GM23338 (cell line): ENCODE results near the gene USP48. TPM values are rescaled to one million over a fixed set of nuclear protein-coding genes. Genes with fewer than 3 reads are reported as not detected.

Source experiments
- ATAC-seq: fragments of 200-7000 bp; cut with Tn5 transposase; 3 replicates; pipeline ENCODE4 v1.9.1; 2020
- DNase-seq: peaks from one replicate; pipeline ENCODE4 v3.0.0-alpha.2; 2015; ENCODE audit warnings: low spot score
- H2AFZ ChIP-seq: fragments of 200-600 bp; sonication (generic); 2 replicates; pipeline ENCODE4 v1.8.0; 2016; ENCODE audit warnings: antibody characterized with exemption, mild to moderate bottlenecking, moderate library complexity
- H3F3A ChIP-seq: fragments of 200-600 bp; sonication (generic); replicated peaks from 2 replicates; pipeline ENCODE4 v1.8.0; 2017; ENCODE audit warnings: antibody characterized with exemption, mixed run types, low read depth
- H3K27ac ChIP-seq: fragments of 200-600 bp; sonication (generic); 2 replicates; pipeline ENCODE4 v1.6.1; 2016; ENCODE audit warnings: low read depth
- H3K27me3 ChIP-seq: fragments of 200-600 bp; sonication (generic); 2 replicates; pipeline ENCODE4 v1.8.0; 2016; ENCODE audit warnings: mild to moderate bottlenecking, mixed run types, moderate library complexity; ENCODE audit not compliant: insufficient read depth
- H3K36me3 ChIP-seq: fragments of 200-600 bp; sonication (generic); 2 replicates; pipeline ENCODE4 v1.8.0; 2016; ENCODE audit warnings: mild to moderate bottlenecking; ENCODE audit not compliant: insufficient read depth
- H3K4me1 ChIP-seq: fragments of 200-600 bp; sonication (generic); 2 replicates; pipeline ENCODE4 v1.8.0; 2016; ENCODE audit warnings: mild to moderate bottlenecking, moderate library complexity; ENCODE audit not compliant: insufficient read depth
- H3K4me2 ChIP-seq: fragments of 200-600 bp; sonication (generic); 2 replicates; pipeline ENCODE4 v1.7.1; 2017; ENCODE audit warnings: mixed run types
- H3K4me3 ChIP-seq: fragments of 200-600 bp; sonication (generic); 2 replicates; pipeline ENCODE4 v1.6.1; 2016; ENCODE audit warnings: mixed run types
- H3K79me2 ChIP-seq: fragments of 200-600 bp; sonication (generic); replicated peaks from 2 replicates; pipeline ENCODE4 v1.8.0; 2017; ENCODE audit warnings: mild to moderate bottlenecking; ENCODE audit not compliant: insufficient read depth
- H3K9me2 ChIP-seq: fragments of 200-600 bp; sonication (generic); 2 replicates; pipeline ENCODE4 v1.8.0; 2017; ENCODE audit not compliant: insufficient read depth
- H4K20me1 ChIP-seq: fragments of 200-600 bp; sonication (generic); replicated peaks from 2 replicates; pipeline ENCODE4 v1.8.0; 2017; ENCODE audit warnings: mild to moderate bottlenecking; ENCODE audit not compliant: insufficient read depth
- H3K27ac Mint-ChIP-seq: 2 replicates; pipeline ENCODE4 v1.8.0; 2020; ENCODE audit warnings: inconsistent platforms, mild to moderate bottlenecking, moderate library complexity, mixed read lengths
- H3K27me3 Mint-ChIP-seq: 3 replicates; pipeline ENCODE4 v1.8.0; 2022; ENCODE audit warnings: low read depth, mild to moderate bottlenecking, moderate library complexity, mixed read lengths, inconsistent platforms; ENCODE audit not compliant: insufficient read depth, poor library complexity
- H3K36me3 Mint-ChIP-seq: 3 replicates; pipeline ENCODE4 v1.8.0; 2021; ENCODE audit warnings: low read depth, mild to moderate bottlenecking, inconsistent platforms, moderate library complexity, mixed read lengths
- H3K4me1 Mint-ChIP-seq: 3 replicates; pipeline ENCODE4 v1.8.0; 2020; ENCODE audit warnings: mild to moderate bottlenecking, inconsistent platforms, mixed read lengths
- H3K4me3 Mint-ChIP-seq: 3 replicates; pipeline ENCODE4 v1.8.0; 2021; ENCODE audit warnings: moderate library complexity, mild to moderate bottlenecking, inconsistent platforms, mixed read lengths
- H3K9me3 Mint-ChIP-seq: 3 replicates; pipeline ENCODE4 v1.8.0; 2020; ENCODE audit warnings: moderate library complexity, mild to moderate bottlenecking, inconsistent platforms, mixed read lengths
- CREB1 ChIP-seq: fragments of 250-450 bp; sonication (Bioruptor Pico); IDR thresholded peaks from 2 replicates; pipeline ENCODE4 v1.5.0; 2020; ENCODE audit warnings: low read depth, mild to moderate bottlenecking, moderate library complexity
- EZH2 ChIP-seq: fragments of 200-600 bp; sonication (generic); IDR thresholded peaks from one replicate; pipeline ENCODE4 v1.8.0; 2017; ENCODE audit warnings: antibody characterized with exemption, mild to moderate bottlenecking, low read depth; ENCODE audit not compliant: unreplicated experiment
- EZH2phosphoT487 ChIP-seq: fragments of 200-600 bp; sonication (generic); IDR thresholded peaks from one replicate; pipeline ENCODE4 v1.8.1; 2018; ENCODE audit warnings: antibody characterized with exemption; ENCODE audit not compliant: unreplicated experiment
- POLR2AphosphoS5 ChIP-seq: IDR thresholded peaks from 2 replicates; pipeline ENCODE4 v1.6.1; 2016; ENCODE audit warnings: antibody characterized with exemption, low read depth
- ZNF114 ChIP-seq: fragments of 250-450 bp; sonication (Bioruptor Pico); IDR thresholded peaks from 2 replicates; pipeline ENCODE4 v1.5.0; 2020; ENCODE audit warnings: mild to moderate bottlenecking, moderate library complexity
- ZNF331 ChIP-seq: fragments of 250-450 bp; sonication (Bioruptor Pico); IDR thresholded peaks from 2 replicates; pipeline ENCODE4 v1.5.0; 2020; ENCODE audit warnings: low read depth, mild to moderate bottlenecking, moderate library complexity
- polyA plus RNA-seq: library from polyadenylated mRNA; unstranded; fragments of >200 nt; fragmentation: Nextera tagmentation; extraction: Ambion mirVana; gene quantifications from 2 replicates; pipeline ENCODE4 v1.2.1, GENCODE V29; 2016
- total RNA-seq: library from RNA; depleted of rRNA; stranded (reverse); fragments of >200 nt; shearing (Covaris generic); gene quantifications from 2 replicates; pipeline ENCODE4 v1.2.3, GENCODE V29; 2014
- TF ChIP-seq, protein P1 (sequence below): fragments of 250-450 bp; sonication (Bioruptor Pico); IDR thresholded peaks from 2 replicates; pipeline ENCODE4 v1.5.0; 2020; ENCODE audit warnings: mild to moderate bottlenecking, moderate library complexity
- TF ChIP-seq, protein P2 (sequence below), 2 experiments: fragments of 200-600 bp in 1 of 2; sonication (generic) in 1 of 2; conservative IDR thresholded peaks; 2 replicates each; pipeline versions ENCODE4 v1.5.1 to v1.6.1; 2016 to 2017; ENCODE audit warnings: antibody characterized with exemption in 2 of 2, low read depth in 2 of 2, mild to moderate bottlenecking in 2 of 2, moderate library complexity in 1 of 2
- TF ChIP-seq, protein P3 (sequence below): IDR thresholded peaks from 2 replicates; pipeline ENCODE4 v1.6.1; 2016; ENCODE audit warnings: antibody characterized with exemption

Gene USP48
- total and polyA plus RNA-seq, 2 experiments from 2014 or later = 85.9 to 151 TPM

DNA sequence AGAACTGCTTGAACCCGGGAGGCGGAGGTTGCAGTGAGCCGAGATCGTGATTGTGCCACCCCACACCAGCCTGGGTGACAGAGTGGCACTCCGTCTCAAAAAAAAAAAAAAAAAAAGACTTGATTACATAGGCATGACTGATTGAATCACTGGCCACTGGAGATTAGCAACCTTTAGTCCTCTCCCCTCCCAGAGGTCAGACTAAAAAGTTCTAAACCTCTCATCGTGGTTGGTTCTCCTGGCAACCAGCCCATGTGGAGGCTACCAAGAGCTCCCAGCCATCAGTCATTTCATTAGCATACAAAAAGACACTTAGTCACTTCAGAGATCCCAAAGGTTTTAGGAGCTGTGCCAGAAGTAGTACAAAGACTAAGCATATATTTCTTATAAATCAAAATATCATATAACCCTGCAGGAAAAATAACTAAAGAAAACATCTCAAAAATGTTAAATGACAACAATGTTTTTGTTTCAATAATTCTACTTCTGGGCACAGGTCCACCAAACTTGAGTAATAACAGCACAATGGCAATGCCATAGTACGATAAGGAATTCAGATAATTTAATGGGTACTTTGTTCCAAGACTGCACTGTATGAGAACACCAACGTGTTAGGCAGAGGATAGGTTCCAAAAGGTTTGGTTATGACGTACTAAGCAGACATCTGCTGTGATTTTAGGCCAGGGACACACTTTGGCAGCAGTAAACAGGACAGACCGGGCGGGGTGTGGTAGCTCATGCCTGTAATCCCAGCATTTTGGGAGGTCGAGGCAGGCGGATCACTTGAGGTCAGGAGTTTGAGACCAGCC lies 18.1 kb downstream of the USP48 start:
- Mint-ChIP-seq H3K27ac (peak overlapping the region; percentile 85), H3K36me3 (no peaks in the 10 kb centered on the region), H3K9me3 (no peaks in the 10 kb centered on the region), H3K4me3 (no peak overlapping the region; the same call in 2 of the 3 replicates), H3K4me1 (peaks cover 22% of the 10 kb centered on the region), H3K27me3 (peaks cover 2% of the 10 kb centered on the region)
- peak; percentile 72 for ATAC-seq
- no peaks in the 10 kb centered on the region for H3F3A ChIP-seq
- H3K79me2 ChIP-seq = peaks cover 100% of the 10 kb centered on the region
- H4K20me1 ChIP-seq = peaks cover 80% of the 10 kb centered on the region
- no peak overlapping the region for H3K4me3 ChIP-seq
- H2AFZ ChIP-seq = no peak overlapping the region
- H3K4me1 ChIP-seq = peaks cover 15% of the 10 kb centered on the region
- H3K27ac ChIP-seq = peak overlapping the region; percentile 50
- peak; percentile 63 for DNase-seq
- no peaks in the 10 kb centered on the region for H3K27me3 ChIP-seq
- TF ChIP-seq EZH2 (no peak), ZNF331 (CRISPR knock-in tag) (no peak), EZH2phosphoT487 (no peak)
- no peaks in the 10 kb centered on the region for H3K36me3 ChIP-seq
- peak overlapping the region; percentile 67; the same call in 1 of the 2 replicates for H3K4me2 ChIP-seq
- H3K9me2 ChIP-seq = no peaks in the 10 kb centered on the region

DNA sequence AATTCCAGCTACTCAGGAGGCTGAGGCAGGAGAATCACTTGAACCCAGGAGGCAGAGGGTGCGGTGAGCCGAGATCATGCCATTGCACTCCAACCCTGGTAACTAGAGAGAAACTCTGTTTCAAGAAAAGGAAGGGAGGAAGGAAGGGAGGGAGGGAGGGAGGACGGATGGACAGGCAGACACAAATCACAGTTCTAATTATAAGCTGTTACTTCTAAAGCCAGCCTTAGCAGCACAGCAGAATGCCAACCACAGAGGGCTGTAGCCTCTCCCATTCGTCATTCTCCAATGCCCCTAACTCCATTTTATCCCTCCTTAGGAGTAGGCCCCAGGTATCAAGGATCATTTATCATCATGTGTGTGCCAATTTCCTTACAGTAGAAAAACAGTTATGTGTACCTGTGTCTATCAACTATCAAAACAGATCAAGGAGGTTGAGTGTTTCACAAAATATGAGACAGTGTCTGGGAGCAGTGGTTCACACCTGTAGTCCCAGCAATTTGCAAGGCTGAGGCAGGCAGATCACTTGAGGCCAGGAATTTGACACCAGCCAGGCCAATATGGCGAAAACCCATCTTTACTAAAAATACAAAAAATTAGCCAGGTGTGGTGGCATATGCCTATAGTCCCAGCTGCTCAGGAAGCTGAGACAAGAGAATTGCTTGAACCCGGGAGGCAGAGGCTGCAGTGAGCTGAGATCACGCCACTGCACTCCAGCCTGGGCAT lies 19.1 kb downstream of the USP48 start:
- Histone ChIP-seq H3K9me2 (no peaks in the 10 kb centered on the region), H3K4me2 (peak overlapping the region; percentile 67; the same call in 1 of the 2 replicates), H3K79me2 (peaks cover 100% of the 10 kb centered on the region), H4K20me1 (peaks cover 78% of the 10 kb centered on the region), H3K27me3 (no peaks in the 10 kb centered on the region), H3F3A (no peaks in the 10 kb centered on the region), H2AFZ (no peak overlapping the region), H3K27ac (no peak overlapping the region), H3K36me3 (no peaks in the 10 kb centered on the region), H3K4me1 (peaks cover 15% of the 10 kb centered on the region), H3K4me3 (no peak overlapping the region)
- peaks cover 19% of the 10 kb centered on the region for H3K4me1 Mint-ChIP-seq
- TF ChIP-seq, protein P1, sequence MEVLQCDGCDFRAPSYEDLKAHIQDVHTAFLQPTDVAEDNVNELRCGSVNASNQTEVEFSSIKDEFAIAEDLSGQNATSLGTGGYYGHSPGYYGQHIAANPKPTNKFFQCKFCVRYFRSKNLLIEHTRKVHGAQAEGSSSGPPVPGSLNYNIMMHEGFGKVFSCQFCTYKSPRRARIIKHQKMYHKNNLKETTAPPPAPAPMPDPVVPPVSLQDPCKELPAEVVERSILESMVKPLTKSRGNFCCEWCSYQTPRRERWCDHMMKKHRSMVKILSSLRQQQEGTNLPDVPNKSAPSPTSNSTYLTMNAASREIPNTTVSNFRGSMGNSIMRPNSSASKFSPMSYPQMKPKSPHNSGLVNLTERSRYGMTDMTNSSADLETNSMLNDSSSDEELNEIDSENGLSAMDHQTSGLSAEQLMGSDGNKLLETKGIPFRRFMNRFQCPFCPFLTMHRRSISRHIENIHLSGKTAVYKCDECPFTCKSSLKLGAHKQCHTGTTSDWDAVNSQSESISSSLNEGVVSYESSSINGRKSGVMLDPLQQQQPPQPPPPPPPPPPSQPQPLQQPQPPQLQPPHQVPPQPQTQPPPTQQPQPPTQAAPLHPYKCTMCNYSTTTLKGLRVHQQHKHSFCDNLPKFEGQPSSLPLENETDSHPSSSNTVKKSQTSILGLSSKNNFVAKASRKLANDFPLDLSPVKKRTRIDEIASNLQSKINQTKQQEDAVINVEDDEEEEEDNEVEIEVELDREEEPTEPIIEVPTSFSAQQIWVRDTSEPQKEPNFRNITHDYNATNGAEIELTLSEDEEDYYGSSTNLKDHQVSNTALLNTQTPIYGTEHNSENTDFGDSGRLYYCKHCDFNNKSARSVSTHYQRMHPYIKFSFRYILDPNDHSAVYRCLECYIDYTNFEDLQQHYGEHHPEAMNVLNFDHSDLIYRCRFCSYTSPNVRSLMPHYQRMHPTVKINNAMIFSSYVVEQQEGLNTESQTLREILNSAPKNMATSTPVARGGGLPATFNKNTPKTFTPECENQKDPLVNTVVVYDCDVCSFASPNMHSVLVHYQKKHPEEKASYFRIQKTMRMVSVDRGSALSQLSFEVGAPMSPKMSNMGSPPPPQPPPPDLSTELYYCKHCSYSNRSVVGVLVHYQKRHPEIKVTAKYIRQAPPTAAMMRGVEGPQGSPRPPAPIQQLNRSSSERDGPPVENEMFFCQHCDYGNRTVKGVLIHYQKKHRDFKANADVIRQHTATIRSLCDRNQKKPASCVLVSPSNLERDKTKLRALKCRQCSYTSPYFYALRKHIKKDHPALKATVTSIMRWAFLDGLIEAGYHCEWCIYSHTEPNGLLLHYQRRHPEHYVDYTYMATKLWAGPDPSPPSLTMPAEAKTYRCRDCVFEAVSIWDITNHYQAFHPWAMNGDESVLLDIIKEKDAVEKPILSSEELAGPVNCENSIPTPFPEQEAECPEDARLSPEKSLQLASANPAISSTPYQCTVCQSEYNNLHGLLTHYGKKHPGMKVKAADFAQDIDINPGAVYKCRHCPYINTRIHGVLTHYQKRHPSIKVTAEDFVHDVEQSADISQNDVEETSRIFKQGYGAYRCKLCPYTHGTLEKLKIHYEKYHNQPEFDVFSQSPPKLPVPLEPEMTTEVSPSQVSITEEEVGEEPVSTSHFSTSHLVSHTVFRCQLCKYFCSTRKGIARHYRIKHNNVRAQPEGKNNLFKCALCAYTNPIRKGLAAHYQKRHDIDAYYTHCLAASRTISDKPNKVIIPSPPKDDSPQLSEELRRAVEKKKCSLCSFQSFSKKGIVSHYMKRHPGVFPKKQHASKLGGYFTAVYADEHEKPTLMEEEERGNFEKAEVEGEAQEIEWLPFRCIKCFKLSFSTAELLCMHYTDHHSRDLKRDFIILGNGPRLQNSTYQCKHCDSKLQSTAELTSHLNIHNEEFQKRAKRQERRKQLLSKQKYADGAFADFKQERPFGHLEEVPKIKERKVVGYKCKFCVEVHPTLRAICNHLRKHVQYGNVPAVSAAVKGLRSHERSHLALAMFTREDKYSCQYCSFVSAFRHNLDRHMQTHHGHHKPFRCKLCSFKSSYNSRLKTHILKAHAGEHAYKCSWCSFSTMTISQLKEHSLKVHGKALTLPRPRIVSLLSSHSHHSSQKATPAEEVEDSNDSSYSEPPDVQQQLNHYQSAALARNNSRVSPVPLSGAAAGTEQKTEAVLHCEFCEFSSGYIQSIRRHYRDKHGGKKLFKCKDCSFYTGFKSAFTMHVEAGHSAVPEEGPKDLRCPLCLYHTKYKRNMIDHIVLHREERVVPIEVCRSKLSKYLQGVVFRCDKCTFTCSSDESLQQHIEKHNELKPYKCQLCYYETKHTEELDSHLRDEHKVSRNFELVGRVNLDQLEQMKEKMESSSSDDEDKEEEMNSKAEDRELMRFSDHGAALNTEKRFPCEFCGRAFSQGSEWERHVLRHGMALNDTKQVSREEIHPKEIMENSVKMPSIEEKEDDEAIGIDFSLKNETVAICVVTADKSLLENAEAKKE (CRISPR knock-in tag) = no peak
- TF ChIP-seq EZH2 (no peak), EZH2phosphoT487 (no peak), POLR2AphosphoS5 (no peak), ZNF114 (no peak), CREB1 (no peak)
- TF ChIP-seq, protein P2, sequence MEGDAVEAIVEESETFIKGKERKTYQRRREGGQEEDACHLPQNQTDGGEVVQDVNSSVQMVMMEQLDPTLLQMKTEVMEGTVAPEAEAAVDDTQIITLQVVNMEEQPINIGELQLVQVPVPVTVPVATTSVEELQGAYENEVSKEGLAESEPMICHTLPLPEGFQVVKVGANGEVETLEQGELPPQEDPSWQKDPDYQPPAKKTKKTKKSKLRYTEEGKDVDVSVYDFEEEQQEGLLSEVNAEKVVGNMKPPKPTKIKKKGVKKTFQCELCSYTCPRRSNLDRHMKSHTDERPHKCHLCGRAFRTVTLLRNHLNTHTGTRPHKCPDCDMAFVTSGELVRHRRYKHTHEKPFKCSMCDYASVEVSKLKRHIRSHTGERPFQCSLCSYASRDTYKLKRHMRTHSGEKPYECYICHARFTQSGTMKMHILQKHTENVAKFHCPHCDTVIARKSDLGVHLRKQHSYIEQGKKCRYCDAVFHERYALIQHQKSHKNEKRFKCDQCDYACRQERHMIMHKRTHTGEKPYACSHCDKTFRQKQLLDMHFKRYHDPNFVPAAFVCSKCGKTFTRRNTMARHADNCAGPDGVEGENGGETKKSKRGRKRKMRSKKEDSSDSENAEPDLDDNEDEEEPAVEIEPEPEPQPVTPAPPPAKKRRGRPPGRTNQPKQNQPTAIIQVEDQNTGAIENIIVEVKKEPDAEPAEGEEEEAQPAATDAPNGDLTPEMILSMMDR (conservative IDR thresholded peaks at IDR 0.05; ENCODE audit: low read depth in 2 of 2) = no peak
- TF ChIP-seq, protein P3, sequence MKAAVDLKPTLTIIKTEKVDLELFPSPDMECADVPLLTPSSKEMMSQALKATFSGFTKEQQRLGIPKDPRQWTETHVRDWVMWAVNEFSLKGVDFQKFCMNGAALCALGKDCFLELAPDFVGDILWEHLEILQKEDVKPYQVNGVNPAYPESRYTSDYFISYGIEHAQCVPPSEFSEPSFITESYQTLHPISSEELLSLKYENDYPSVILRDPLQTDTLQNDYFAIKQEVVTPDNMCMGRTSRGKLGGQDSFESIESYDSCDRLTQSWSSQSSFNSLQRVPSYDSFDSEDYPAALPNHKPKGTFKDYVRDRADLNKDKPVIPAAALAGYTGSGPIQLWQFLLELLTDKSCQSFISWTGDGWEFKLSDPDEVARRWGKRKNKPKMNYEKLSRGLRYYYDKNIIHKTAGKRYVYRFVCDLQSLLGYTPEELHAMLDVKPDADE = no peak
- no peaks in the 10 kb centered on the region for H3K36me3 Mint-ChIP-seq
- DNase-seq (no peak), ATAC-seq (no peak)
- no peak overlapping the region for H3K4me3 Mint-ChIP-seq
- H3K27me3 Mint-ChIP-seq = peaks cover 2% of the 10 kb centered on the region
- no peak overlapping the region for H3K27ac Mint-ChIP-seq
- no peaks in the 10 kb centered on the region for H3K9me3 Mint-ChIP-seq
